Measurements from ENCODE around the gene NAPEPLD. TPM values are rescaled to one million over a fixed set of nuclear protein-coding genes. Genes with fewer than 3 reads are reported as not detected.

The NAPEPLD gene
- total and polyA plus RNA-seq, 2 donors (not counting 3 experiments of a cell fraction or from before 2014, with no cell fraction given), result 2.6 to 6.7 TPM

GRCh38 chr7:103059471-103059870 is 89.4 kb downstream of the NAPEPLD start:
- TF ChIP-seq MAX (IDR thresholded peaks at IDR 0.05; ENCODE audit: insufficient read depth, insufficient read length) (no peak), GATA2 (IDR thresholded peaks at IDR 0.05; ENCODE audit: insufficient read depth, insufficient read length, low read depth, low read length) (no peak), POLR2A (IDR thresholded peaks at IDR 0.05; ENCODE audit: low read depth, low read length) (no peak), JUN (IDR thresholded peaks at IDR 0.05; ENCODE audit: borderline replicate concordance, insufficient read depth, insufficient read length, low read depth) (no peak), POLR2AphosphoS5 (IDR thresholded peaks at IDR 0.05; ENCODE audit: insufficient read depth, low read depth, low read length) (no peak), EZH2 (IDR thresholded peaks at IDR 0.05; ENCODE audit: borderline replicate concordance, low read depth, low read length, severe bottlenecking) (no peak), FOS (IDR thresholded peaks at IDR 0.05; ENCODE audit: borderline replicate concordance, insufficient read depth, low read length) (no peak), CTCF (IDR thresholded peaks at IDR 0.05; ENCODE audit: extremely low read depth in 1 of 2, insufficient read depth in 1 of 2, low read depth in 1 of 2, low read length in 2 of 2) (no peak), MYC (IDR thresholded peaks at IDR 0.05; ENCODE audit: low read depth, low read length) (no peak)
- peaks cover 8% of the 10 kb centered on the region for H3K4me1 ChIP-seq (ENCODE audit: control insufficient read depth, extremely low read depth, insufficient read depth, low read length)
- intact Hi-C loops (cut with micrococcal nuclease), result no loop called here
- ChIA-PET POLR2A (no interaction called here), CTCF (interaction anchor here (1.0 to 2.8 kb wide), 4 partner anchors 66 to 301 kb away, joined by 3 to 10 read pairs (median 4); no protein-coding TSS in a partner anchor)
- no peak overlapping the region for H3K4me3 ChIP-seq (replicated peaks in 1 of 3; ENCODE audit: insufficient read depth in 1 of 3, low read depth in 1 of 3, low read length in 3 of 3)
- BruUV-seq (replicated peaks), result no TSS peak
- no peaks in the 10 kb centered on the region for H4K20me1 ChIP-seq (replicated peaks; ENCODE audit: control insufficient read depth, extremely low read depth, insufficient read depth, low read length)
- H3K27me3 ChIP-seq (ENCODE audit: control insufficient read depth in 2 of 2, insufficient read depth in 2 of 2, low read length in 2 of 2), result no peaks in the 10 kb centered on the region
- no peak overlapping the region for H2AFZ ChIP-seq (ENCODE audit: low read depth, low read length)
- H3K79me2 ChIP-seq (ENCODE audit: control insufficient read depth, insufficient read depth, low read length), result no peaks in the 10 kb centered on the region
- no peak overlapping the region for H3K27ac ChIP-seq (ENCODE audit: insufficient read depth, low read depth, low read length)
- H3K4me2 ChIP-seq (ENCODE audit: insufficient read depth, low read length), result no peak overlapping the region
- FAIRE-seq (no peak), DNase-seq (ENCODE audit: low read depth, low spot score) (no peak)
- no peaks in the 10 kb centered on the region for H3K36me3 ChIP-seq (ENCODE audit: control insufficient read depth in 2 of 2, extremely low read depth in 1 of 2, insufficient read depth in 2 of 2, low read length in 2 of 2)
- dilution Hi-C loops (cut with MboI; ENCODE audit: extremely low pct_ligation_motif_present, low sequenced_read_pairs), result no loop called here
- no peaks in the 10 kb centered on the region for H3K9me3 ChIP-seq (replicated peaks; ENCODE audit: control insufficient read depth, insufficient read depth, low read length)
- no peak overlapping the region for H3K9ac ChIP-seq (replicated peaks; ENCODE audit: extremely low read depth, insufficient read depth, low read length)
- no peaks in the 10 kb centered on the region for H3K9me1 ChIP-seq (replicated peaks; ENCODE audit: control insufficient read depth, extremely low read depth, insufficient read depth, low read length)

Measured in endothelial cell of umbilical vein (primary cell).